Measurements from ENCODE around the gene PHKB.
"Not testable (repeated sequence)": the region's sequence is repeated elsewhere in the genome, so short reads cannot be mapped to it uniquely, and the experiment has no call there.

Gene PHKB

GRCh38 chr16:47657977-47658376 lies 196.8 kb downstream of the PHKB start:
- no peaks in the 10 kb centered on the region for H3K4me1 ChIP-seq (ENCODE audit: control insufficient read depth, insufficient read depth, low read length)
- H3K36me3 ChIP-seq (ENCODE audit: control insufficient read depth, insufficient read depth, low read length, severe bottlenecking), result peaks cover 51% of the 10 kb centered on the region

GRCh38 chr16:47660540-47660939 lies 199.4 kb downstream of the PHKB start:
- Histone ChIP-seq H3K9ac (ENCODE audit: low read length) (no peak overlapping the region), H3K27me3 (replicated peaks; ENCODE audit: control insufficient read depth, insufficient read depth, low read length) (no peaks in the 10 kb centered on the region), H3K36me3 (ENCODE audit: control insufficient read depth, insufficient read depth, low read length, severe bottlenecking) (peaks cover 53% of the 10 kb centered on the region), H3K4me1 (ENCODE audit: control insufficient read depth, insufficient read depth, low read length) (no peaks in the 10 kb centered on the region), H3K9me3 (ENCODE audit: control insufficient read depth, low read length) (no peaks in the 10 kb centered on the region), H3K4me3 (ENCODE audit: low read length) (no peak overlapping the region)
- DNase-seq (ENCODE audit: low read depth), result no peak

More at GRCh38 chr16:47657977-47658376, 196.8 kb downstream of the PHKB start:
- H3K9me3 ChIP-seq (ENCODE audit: control insufficient read depth, low read length), result no peaks in the 10 kb centered on the region
- no peak overlapping the region for H3K9ac ChIP-seq (ENCODE audit: low read length)
- H3K27me3 ChIP-seq (replicated peaks; ENCODE audit: control insufficient read depth, insufficient read depth, low read length), result no peaks in the 10 kb centered on the region
- DNase-seq (ENCODE audit: low read depth), result no peak
- H3K4me3 ChIP-seq (ENCODE audit: low read length), result no peak overlapping the region

- no peak overlapping the region for H3K4me3 ChIP-seq (ENCODE audit: low read length)
- no peaks in the 10 kb centered on the region for H3K4me1 ChIP-seq (ENCODE audit: control insufficient read depth, insufficient read depth, low read length)
- H3K9ac ChIP-seq (ENCODE audit: low read length), result no peak overlapping the region
These were observed 203.7 kb downstream of the PHKB start for GRCh38 chr16:47664653-47665325.

GRCh38 chr16:47666434-47666833 lies 205.3 kb downstream of the PHKB start:
- DNase-seq (ENCODE audit: low read depth), result no peak
- no peaks in the 10 kb centered on the region for H3K4me1 ChIP-seq (ENCODE audit: control insufficient read depth, insufficient read depth, low read length)
- no peak overlapping the region for H3K9ac ChIP-seq (ENCODE audit: low read length)
- no peaks in the 10 kb centered on the region for H3K9me3 ChIP-seq (ENCODE audit: control insufficient read depth, low read length)
- H3K4me3 ChIP-seq (ENCODE audit: low read length), result no peak overlapping the region
- H3K36me3 ChIP-seq (ENCODE audit: control insufficient read depth, insufficient read depth, low read length, severe bottlenecking), result peaks cover 42% of the 10 kb centered on the region
- H3K27me3 ChIP-seq (replicated peaks; ENCODE audit: control insufficient read depth, insufficient read depth, low read length), result no peaks in the 10 kb centered on the region

More at GRCh38 chr16:47664653-47665325, 203.7 kb downstream of the PHKB start:
- Histone ChIP-seq H3K27me3 (replicated peaks; ENCODE audit: control insufficient read depth, insufficient read depth, low read length) (no peaks in the 10 kb centered on the region), H3K36me3 (ENCODE audit: control insufficient read depth, insufficient read depth, low read length, severe bottlenecking) (peaks cover 48% of the 10 kb centered on the region), H3K9me3 (ENCODE audit: control insufficient read depth, low read length) (no peaks in the 10 kb centered on the region)
- peak; percentile 18 for DNase-seq (ENCODE audit: low read depth)

- H3K36me3 ChIP-seq (ENCODE audit: control insufficient read depth, insufficient read depth, low read length, severe bottlenecking), result peaks cover 32% of the 10 kb centered on the region
- H3K4me1 ChIP-seq (ENCODE audit: control insufficient read depth, insufficient read depth, low read length), result no peaks in the 10 kb centered on the region
- H3K27me3 ChIP-seq (replicated peaks; ENCODE audit: control insufficient read depth, insufficient read depth, low read length), result no peaks in the 10 kb centered on the region
- no peak overlapping the region for H3K4me3 ChIP-seq (ENCODE audit: low read length)
- DNase-seq (ENCODE audit: low read depth), result no peak
- no peak overlapping the region for H3K9ac ChIP-seq (ENCODE audit: low read length)
- no peaks in the 10 kb centered on the region for H3K9me3 ChIP-seq (ENCODE audit: control insufficient read depth, low read length)
These were observed 206.8 kb downstream of the PHKB start for GRCh38 chr16:47667956-47668355.

GRCh38 chr16:47672475-47672874 lies 211.3 kb downstream of the PHKB start:
- no peak for DNase-seq (ENCODE audit: low read depth)
- H3K36me3 ChIP-seq (ENCODE audit: control insufficient read depth, insufficient read depth, low read length, severe bottlenecking), result peaks cover 48% of the 10 kb centered on the region

GRCh38 chr16:47676635-47677177 lies 215.6 kb downstream of the PHKB start:
- no peak overlapping the region for H3K4me3 ChIP-seq (ENCODE audit: low read length)
- H3K4me1 ChIP-seq (ENCODE audit: control insufficient read depth, insufficient read depth, low read length), result no peaks in the 10 kb centered on the region
- no peaks in the 10 kb centered on the region for H3K9me3 ChIP-seq (ENCODE audit: control insufficient read depth, low read length)
- no peak overlapping the region for H3K9ac ChIP-seq (ENCODE audit: low read length)
- peaks cover 28% of the 10 kb centered on the region for H3K36me3 ChIP-seq (ENCODE audit: control insufficient read depth, insufficient read depth, low read length, severe bottlenecking)
- H3K27me3 ChIP-seq (replicated peaks; ENCODE audit: control insufficient read depth, insufficient read depth, low read length), result no peaks in the 10 kb centered on the region
- DNase-seq (ENCODE audit: low read depth), result no peak

More at GRCh38 chr16:47672475-47672874, 211.3 kb downstream of the PHKB start:
- Histone ChIP-seq H3K4me1 (ENCODE audit: control insufficient read depth, insufficient read depth, low read length) (no peaks in the 10 kb centered on the region), H3K27me3 (replicated peaks; ENCODE audit: control insufficient read depth, insufficient read depth, low read length) (no peaks in the 10 kb centered on the region), H3K4me3 (ENCODE audit: low read length) (no peak overlapping the region), H3K9ac (ENCODE audit: low read length) (no peak overlapping the region), H3K9me3 (ENCODE audit: control insufficient read depth, low read length) (no peaks in the 10 kb centered on the region)

- not testable (repeated sequence) for DNase-seq (ENCODE audit: low read depth); H3K4me3 ChIP-seq (ENCODE audit: low read length); H3K9me3 ChIP-seq (ENCODE audit: control insufficient read depth, low read length)
These were observed 220.4 kb downstream of the PHKB start for GRCh38 chr16:47681571-47681970.

GRCh38 chr16:47687694-47688093 lies 226.6 kb downstream of the PHKB start:
- no peak for DNase-seq (ENCODE audit: low read depth)
- no peak overlapping the region for H3K9ac ChIP-seq (ENCODE audit: low read length)
- no peaks in the 10 kb centered on the region for H3K27me3 ChIP-seq (replicated peaks; ENCODE audit: control insufficient read depth, insufficient read depth, low read length)
- no peak overlapping the region for H3K4me3 ChIP-seq (ENCODE audit: low read length)
- H3K9me3 ChIP-seq (ENCODE audit: control insufficient read depth, low read length), result no peaks in the 10 kb centered on the region
- H3K36me3 ChIP-seq (ENCODE audit: control insufficient read depth, insufficient read depth, low read length, severe bottlenecking), result peaks cover 33% of the 10 kb centered on the region
- no peaks in the 10 kb centered on the region for H3K4me1 ChIP-seq (ENCODE audit: control insufficient read depth, insufficient read depth, low read length)

More at GRCh38 chr16:47681571-47681970, 220.4 kb downstream of the PHKB start:
- H3K9ac ChIP-seq (ENCODE audit: low read length); H3K27me3 ChIP-seq (replicated peaks; ENCODE audit: control insufficient read depth, insufficient read depth, low read length); H3K4me1 ChIP-seq (ENCODE audit: control insufficient read depth, insufficient read depth, low read length): not testable (repeated sequence)
- peaks cover 10% of the 10 kb centered on the region for H3K36me3 ChIP-seq (ENCODE audit: control insufficient read depth, insufficient read depth, low read length, severe bottlenecking)

- no peak overlapping the region for H3K4me3 ChIP-seq (ENCODE audit: low read length)
- H3K4me1 ChIP-seq (ENCODE audit: control insufficient read depth, insufficient read depth, low read length), result no peaks in the 10 kb centered on the region
- peaks cover 87% of the 10 kb centered on the region for H3K36me3 ChIP-seq (ENCODE audit: control insufficient read depth, insufficient read depth, low read length, severe bottlenecking)
- no peak for DNase-seq (ENCODE audit: low read depth)
- no peaks in the 10 kb centered on the region for H3K27me3 ChIP-seq (replicated peaks; ENCODE audit: control insufficient read depth, insufficient read depth, low read length)
- H3K9me3 ChIP-seq (ENCODE audit: control insufficient read depth, low read length), result no peaks in the 10 kb centered on the region
- H3K9ac ChIP-seq (ENCODE audit: low read length), result no peak overlapping the region
These were observed 232.1 kb downstream of the PHKB start for GRCh38 chr16:47693226-47693625.

GRCh38 chr16:47694543-47694942 lies 233.4 kb downstream of the PHKB start:
- no peak overlapping the region for H3K4me3 ChIP-seq (ENCODE audit: low read length)
- no peak overlapping the region for H3K9ac ChIP-seq (ENCODE audit: low read length)
- no peaks in the 10 kb centered on the region for H3K9me3 ChIP-seq (ENCODE audit: control insufficient read depth, low read length)
- no peaks in the 10 kb centered on the region for H3K4me1 ChIP-seq (ENCODE audit: control insufficient read depth, insufficient read depth, low read length)
- H3K27me3 ChIP-seq (replicated peaks; ENCODE audit: control insufficient read depth, insufficient read depth, low read length), result no peaks in the 10 kb centered on the region
- peaks cover 91% of the 10 kb centered on the region for H3K36me3 ChIP-seq (ENCODE audit: control insufficient read depth, insufficient read depth, low read length, severe bottlenecking)
- DNase-seq (ENCODE audit: low read depth), result no peak

Data from adipocyte (in vitro differentiated cells).